ENCODE data around the gene FLNC.

Gene FLNC

GRCh38 chr7:128831994-128832879, 2.0 kb downstream of the FLNC start:
- no peak for DNase-seq (ENCODE audit: low spot score)

- no peak for DNase-seq (ENCODE audit: low spot score)
These were observed 2.6 kb downstream of the FLNC start for GRCh38 chr7:128832880-128833147.

GRCh38 chr7:128833148-128833945, 3.1 kb downstream of the FLNC start:
- DNase-seq (ENCODE audit: low spot score) = peak; percentile 76

GRCh38 chr7:128833946-128834325, 3.7 kb downstream of the FLNC start:
- DNase-seq (ENCODE audit: low spot score) = no peak

GRCh38 chr7:128835231-128835751, 5.1 kb downstream of the FLNC start:
- DNase-seq (ENCODE audit: low spot score) = no peak

GRCh38 chr7:128835790-128836641, 5.8 kb downstream of the FLNC start:
- peak; percentile 73 for DNase-seq (ENCODE audit: low spot score)

GRCh38 chr7:128836729-128837348, 6.6 kb downstream of the FLNC start:
- DNase-seq (ENCODE audit: low spot score) = no peak

GRCh38 chr7:128837521-128837921, 7.3 kb downstream of the FLNC start:
- DNase-seq (ENCODE audit: low spot score) = no peak

- no peak for DNase-seq (ENCODE audit: low spot score)
These were observed 8.0 kb downstream of the FLNC start for GRCh38 chr7:128838109-128838779.

GRCh38 chr7:128838981-128839731, 8.9 kb downstream of the FLNC start:
- no peak for DNase-seq (ENCODE audit: low spot score)

GRCh38 chr7:128839751-128840177, 9.6 kb downstream of the FLNC start:
- DNase-seq (ENCODE audit: low spot score) = no peak

- DNase-seq (ENCODE audit: low spot score) = no peak
These were observed 10.3 kb downstream of the FLNC start for GRCh38 chr7:128840326-128841170.

GRCh38 chr7:128841171-128841690, 11.0 kb downstream of the FLNC start:
- DNase-seq (ENCODE audit: low spot score) = no peak

- peak; percentile 79 for DNase-seq (ENCODE audit: low spot score)
These were observed 11.9 kb downstream of the FLNC start for GRCh38 chr7:128841921-128842673.

GRCh38 chr7:128842674-128843641, 12.8 kb downstream of the FLNC start:
- no peak for DNase-seq (ENCODE audit: low spot score)

- DNase-seq (ENCODE audit: low spot score) = no peak
These were observed 13.9 kb downstream of the FLNC start for GRCh38 chr7:128843938-128844621.
